ACHN (cell line): ENCODE data around the gene BICD2.
"Not testable (repeated sequence)": the region's sequence is repeated elsewhere in the genome, so short reads cannot be mapped to it uniquely, and the experiment has no call there.

ENCODE experiments used
- DNase-seq: peaks from one replicate; pipeline ENCODE4 v3.0.0-alpha.2; 2015
- in situ Hi-C: cut with HindIII; loops from 2 replicates; pipeline ENCODE4 v1.10.0; 2017; ENCODE audit warnings: low sequenced_read_pairs, low pct_ligation_motif_present, low pct_unique_long_range_greater_than_20kb

Gene BICD2

GRCh38 chr9:92774274-92774673 is 9.6 kb upstream of the BICD2 start:
- in situ Hi-C loops: no loop called here
- no peak for DNase-seq

GRCh38 chr9:92773810-92774209 is 9.2 kb upstream of the BICD2 start:
- in situ Hi-C loops: no loop called here
- no peak for DNase-seq

- no peak for DNase-seq
- in situ Hi-C loops: no loop called here
Observed at GRCh38 chr9:92771309-92771708, 6.7 kb upstream of the BICD2 start.

- in situ Hi-C loops: no loop called here
- DNase-seq: no peak
Observed at GRCh38 chr9:92770360-92770995, 5.8 kb upstream of the BICD2 start.

GRCh38 chr9:92769990-92770359 is 5.3 kb upstream of the BICD2 start:
- in situ Hi-C loops: no loop called here
- DNase-seq: no peak

- no peak for DNase-seq
- in situ Hi-C loops: no loop called here
Observed at GRCh38 chr9:92769286-92769685, 4.7 kb upstream of the BICD2 start.

- DNase-seq, in situ Hi-C loops: not testable (repeated sequence)
Observed at GRCh38 chr9:92768816-92769215, 4.2 kb upstream of the BICD2 start.

- in situ Hi-C loops: no loop called here
- no peak for DNase-seq
Observed at GRCh38 chr9:92767066-92768054, 2.7 kb upstream of the BICD2 start.

- in situ Hi-C loops: no loop called here
- peak; percentile 92 for DNase-seq
Observed at GRCh38 chr9:92764988-92765936, 629 bp upstream of the BICD2 start.

- DNase-seq: peak; percentile 8
Observed at GRCh38 chr9:92763721-92764380, 782 bp downstream of the BICD2 start.

GRCh38 chr9:92762781-92763708 is 1.6 kb downstream of the BICD2 start:
- no peak for DNase-seq
- in situ Hi-C loops: no loop called here

More at GRCh38 chr9:92763721-92764380, 782 bp downstream of the BICD2 start:
- in situ Hi-C loops: no loop called here

- no peak for DNase-seq
- in situ Hi-C loops: no loop called here
Observed at GRCh38 chr9:92762196-92762595, 2.4 kb downstream of the BICD2 start.

- in situ Hi-C loops: no loop called here
- DNase-seq: no peak
Observed at GRCh38 chr9:92761686-92762085, 2.9 kb downstream of the BICD2 start.

GRCh38 chr9:92760494-92760893 is 4.1 kb downstream of the BICD2 start:
- in situ Hi-C loops: no loop called here
- DNase-seq: no peak

- in situ Hi-C loops: no loop called here
- DNase-seq: no peak
Observed at GRCh38 chr9:92760070-92760469, 4.6 kb downstream of the BICD2 start.

GRCh38 chr9:92759446-92759845 is 5.2 kb downstream of the BICD2 start:
- in situ Hi-C loops: no loop called here
- DNase-seq: no peak

GRCh38 chr9:92756792-92757191 is 7.8 kb downstream of the BICD2 start:
- no peak for DNase-seq
- in situ Hi-C loops: no loop called here
